GM19372 (cell line): ENCODE results near the gene TNC.

ENCODE experiments used
- ATAC-seq: cut with Tn5 transposase; IDR thresholded peaks from one replicate; pipeline ENCODE4 v1.9.1; 2021; ENCODE audit warnings: mild to moderate bottlenecking, low read depth, moderate library complexity; ENCODE audit not compliant: unreplicated experiment

The TNC gene

DNA sequence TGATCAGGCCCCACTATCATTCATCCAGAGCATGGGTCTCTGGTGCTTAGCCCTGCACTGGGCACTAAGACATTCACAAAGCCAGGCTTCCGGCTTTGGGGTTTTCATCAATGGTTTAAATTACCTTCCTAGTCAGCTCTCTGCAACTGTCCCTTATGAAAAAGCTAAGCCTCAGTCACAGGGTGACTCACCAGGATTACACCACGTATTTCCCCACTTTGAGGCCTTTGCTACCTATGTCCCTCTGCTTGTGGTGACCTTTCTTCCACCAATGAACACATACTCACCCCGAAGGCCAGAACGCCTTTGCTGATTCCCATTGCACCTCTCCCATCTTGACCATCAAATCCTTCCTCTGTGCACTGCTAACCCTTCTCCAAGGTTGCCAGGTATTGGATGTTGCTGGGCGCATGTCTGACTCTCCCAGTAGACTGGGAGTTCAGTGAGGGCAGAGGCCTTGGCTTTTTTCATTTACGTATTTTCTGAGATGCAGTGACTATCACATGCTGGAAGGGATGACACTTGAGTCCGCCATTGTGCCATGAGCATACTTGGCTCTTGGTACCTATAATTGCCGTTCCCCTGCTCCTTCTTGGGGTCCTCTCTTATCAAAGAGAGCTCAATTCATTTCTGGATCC, 128.9 kb downstream of the TNC start:
- peak; percentile 66 for ATAC-seq

DNA sequence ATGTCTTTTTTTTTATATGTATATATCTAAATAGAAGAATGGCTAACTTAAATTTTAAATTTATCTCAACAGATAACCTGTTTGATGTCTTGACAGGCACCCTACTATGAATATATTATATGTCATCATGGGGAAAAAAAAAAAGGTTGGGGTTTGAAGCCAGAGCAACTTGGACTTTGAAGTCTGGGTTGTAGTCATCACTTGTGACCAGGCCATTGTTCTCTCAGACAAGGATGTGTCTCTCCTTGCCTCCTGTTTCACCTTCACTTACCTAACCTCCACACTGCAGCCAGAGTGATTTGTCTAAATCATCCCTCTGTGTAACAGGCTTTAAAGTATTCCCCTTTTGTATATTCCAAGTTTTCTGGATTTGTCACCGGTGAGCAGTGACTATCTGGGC, 130.8 kb downstream of the TNC start:
- no peak for ATAC-seq

DNA sequence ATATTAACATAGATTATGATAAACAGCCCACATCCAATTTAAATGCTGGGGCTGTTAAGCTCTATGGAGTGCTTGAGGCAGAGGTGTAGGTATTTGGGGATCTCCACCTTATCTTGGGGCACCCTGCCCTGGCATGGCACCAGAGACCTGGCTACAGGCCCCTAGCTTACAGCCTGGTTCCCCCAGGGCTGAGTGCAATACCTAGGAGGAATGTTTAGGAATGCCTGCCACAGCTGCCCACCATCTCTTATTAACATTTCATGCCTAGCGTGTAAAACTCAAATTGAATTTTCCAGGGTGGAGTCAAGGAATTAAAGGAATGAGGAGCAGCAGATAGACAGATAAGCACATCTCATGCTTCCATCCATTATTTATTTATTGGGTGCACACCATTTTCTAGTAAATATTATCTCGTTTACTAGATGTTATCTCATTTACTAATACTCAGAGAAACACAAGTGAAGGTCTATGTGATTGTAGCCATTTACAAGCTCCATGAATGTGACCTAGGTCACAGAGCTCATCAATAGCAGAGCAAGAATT, 131.9 kb downstream of the TNC start:
- ATAC-seq, result no peak

DNA sequence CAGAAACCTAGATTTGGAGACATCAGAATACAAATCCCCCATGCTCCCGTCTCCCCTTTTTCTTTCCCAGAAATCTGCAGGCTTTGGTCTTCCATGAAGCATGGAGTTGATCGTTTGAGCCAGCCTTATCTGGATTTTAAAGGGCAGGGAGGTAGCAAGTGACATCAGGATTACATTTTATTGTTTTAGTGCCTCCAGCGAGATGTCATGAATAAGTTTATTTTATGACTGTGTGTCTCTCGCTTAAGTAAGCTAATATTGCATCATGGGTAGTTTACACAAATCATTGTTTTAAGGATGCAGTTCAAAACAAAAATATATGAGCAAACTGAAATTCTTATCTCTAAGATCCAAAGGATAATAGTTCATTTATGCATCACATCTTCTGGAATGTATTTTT, 136.9 kb downstream of the TNC start:
- no peak for ATAC-seq

DNA sequence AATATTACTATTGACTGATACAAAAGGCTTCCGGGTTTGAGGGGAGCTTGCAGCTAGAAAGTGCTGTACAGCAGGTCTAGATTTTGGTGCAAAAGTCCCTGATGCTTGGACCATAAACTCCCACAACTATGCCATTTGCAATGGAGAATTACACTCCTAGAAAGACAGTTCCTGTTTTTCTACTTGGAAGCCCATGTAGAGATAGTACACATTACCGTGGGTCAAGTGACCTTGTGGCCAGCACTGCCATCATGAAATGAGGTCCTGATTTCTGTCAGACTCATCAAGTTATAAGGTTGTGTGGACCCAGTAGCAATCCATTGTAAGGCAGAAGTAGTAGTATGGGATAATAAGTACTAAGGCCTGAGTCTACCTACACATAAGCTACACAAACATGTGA, 144.7 kb downstream of the TNC start:
- ATAC-seq, result no peak

DNA sequence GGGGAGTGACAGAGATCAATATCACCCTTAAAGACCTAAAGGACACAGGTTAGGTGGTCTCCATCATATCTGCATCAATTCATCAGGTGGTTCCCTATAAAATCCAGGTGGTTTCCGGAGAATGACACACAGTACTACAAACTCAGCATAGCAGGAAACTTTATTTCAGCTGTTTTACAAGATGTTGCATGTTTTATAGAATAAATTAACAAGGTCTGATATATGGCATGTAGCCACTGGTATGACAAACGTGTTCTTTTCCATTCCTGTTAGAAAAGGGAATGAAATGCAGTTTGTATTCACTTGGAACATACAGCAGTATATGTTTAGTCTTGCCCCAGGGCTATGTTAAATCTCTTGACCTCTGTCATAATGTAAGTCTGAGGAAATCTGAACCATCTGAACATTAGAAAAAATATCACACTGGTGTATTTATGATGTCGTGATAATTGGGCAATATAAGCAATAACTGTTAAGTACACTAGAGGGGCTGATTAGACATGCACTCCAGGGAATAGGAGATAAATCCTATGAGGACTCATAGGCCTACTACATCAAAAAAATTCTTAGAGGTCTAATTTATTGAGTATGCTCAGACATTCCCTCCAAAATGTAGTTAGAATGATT, 145.3 kb downstream of the TNC start:
- ATAC-seq, result no peak
